Activated CD4-positive, alpha-beta memory T cell treated with anti-CD3 and anti-CD28 coated beads for 36 hours (primary cell): ENCODE results near the gene CAPN15. TPM values are rescaled to one million over a fixed set of nuclear protein-coding genes. Genes with fewer than 3 reads are reported as not detected.

Experiments used
- CTCF ChIA-PET: fragments of 350-600 bp; sonication (Branson Sonifier 250); formaldehyde crosslinking; loops from one replicate; lab custom pipeline; 2021; ENCODE audit warnings: antibody characterized with exemption, inconsistent platforms; lab: Charles Lee
- POLR2A ChIA-PET: fragments of 350-600 bp; sonication (Branson Sonifier 250); formaldehyde crosslinking; loops from one replicate; lab custom pipeline; 2021; ENCODE audit warnings: antibody characterized with exemption; lab: Charles Lee
- DNase-seq: peaks from one replicate; pipeline ENCODE4 v3.0.0-alpha.2; 2020
- H3K27ac Mint-ChIP-seq: one replicate; pipeline ENCODE4 v1.8.0; 2021; ENCODE audit warnings: mixed read lengths
- H3K27me3 Mint-ChIP-seq: one replicate; pipeline ENCODE4 v1.8.0; 2021; ENCODE audit warnings: mixed read lengths
- H3K36me3 Mint-ChIP-seq: one replicate; pipeline ENCODE4 v1.8.0; 2021; ENCODE audit warnings: mixed read lengths
- H3K4me1 Mint-ChIP-seq: one replicate; pipeline ENCODE4 v1.8.0; 2021; ENCODE audit warnings: low read depth, mixed read lengths
- H3K4me3 Mint-ChIP-seq: one replicate; pipeline ENCODE4 v1.8.0; 2021; ENCODE audit warnings: mild to moderate bottlenecking, mixed read lengths
- H3K9me3 Mint-ChIP-seq: one replicate; pipeline ENCODE4 v1.8.0; 2021; ENCODE audit warnings: mixed read lengths
- intact Hi-C: fragments of 100-400 bp; cut with micrococcal nuclease; formaldehyde crosslinking; loops from one replicate; pipeline ENCODE4 v1.15.1; 2023
- total RNA-seq, 2 experiments: library from RNA; stranded (reverse); gene quantifications; one replicate each; pipeline ENCODE4 v1.2.3, GENCODE V29; 2021

The CAPN15 gene
- total RNA-seq, 2 experiments from 2014 or later: 69.7 to 76.2 TPM

- no peak for DNase-seq
- Mint-ChIP-seq H3K4me1 (no peaks in the 10 kb centered on the region), H3K4me3 (no peak overlapping the region), H3K36me3 (no peaks in the 10 kb centered on the region), H3K27ac (no peak overlapping the region), H3K27me3 (no peaks in the 10 kb centered on the region), H3K9me3 (no peaks in the 10 kb centered on the region)
- POLR2A ChIA-PET: no interaction called here
- intact Hi-C loops: no loop called here
- CTCF ChIA-PET: no interaction called here
These were observed 17.3 kb upstream of the CAPN15 start for GRCh38 chr16:510066-510825.

GRCh38 chr16:512802-513201 lies 14.7 kb upstream of the CAPN15 start:
- intact Hi-C loops: no loop called here
- CTCF ChIA-PET: no interaction called here
- POLR2A ChIA-PET: no interaction called here
- no peaks in the 10 kb centered on the region for H3K4me1 Mint-ChIP-seq
- no peak overlapping the region for H3K27ac Mint-ChIP-seq
- no peaks in the 10 kb centered on the region for H3K36me3 Mint-ChIP-seq
- no peaks in the 10 kb centered on the region for H3K27me3 Mint-ChIP-seq
- no peak overlapping the region for H3K4me3 Mint-ChIP-seq
- no peak for DNase-seq
- H3K9me3 Mint-ChIP-seq: no peaks in the 10 kb centered on the region

DNA sequence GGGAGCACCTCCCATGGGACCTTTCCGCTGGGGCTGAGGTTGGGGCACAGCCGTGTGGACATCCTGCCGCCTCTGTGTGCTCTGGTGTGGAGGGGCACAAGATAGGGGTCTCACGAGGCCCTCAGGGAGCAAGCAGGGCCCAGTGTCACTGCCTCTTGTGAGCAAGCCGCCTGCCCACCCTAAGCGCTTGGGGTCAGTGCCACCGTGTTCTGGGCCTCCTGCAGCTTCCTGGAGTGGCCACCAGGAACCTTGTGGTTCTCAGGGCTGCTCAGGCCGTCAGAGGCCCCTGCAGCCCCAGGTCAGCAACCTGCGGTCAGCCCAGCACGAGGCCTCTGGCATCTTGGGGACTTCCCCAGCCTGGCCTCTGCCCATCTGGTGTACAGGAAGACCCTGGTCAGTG lies 13.6 kb upstream of the CAPN15 start:
- CTCF ChIA-PET: interaction anchor here (1.4 kb wide), 1 partner anchor 44 kb away, joined by 4 read pairs; no protein-coding TSS in a partner anchor
- Mint-ChIP-seq H3K9me3 (no peaks in the 10 kb centered on the region), H3K27me3 (no peaks in the 10 kb centered on the region), H3K4me3 (no peak overlapping the region), H3K4me1 (no peaks in the 10 kb centered on the region), H3K27ac (no peak overlapping the region), H3K36me3 (no peaks in the 10 kb centered on the region)
- POLR2A ChIA-PET: no interaction called here
- intact Hi-C loops: no loop called here
- DNase-seq: no peak

DNA sequence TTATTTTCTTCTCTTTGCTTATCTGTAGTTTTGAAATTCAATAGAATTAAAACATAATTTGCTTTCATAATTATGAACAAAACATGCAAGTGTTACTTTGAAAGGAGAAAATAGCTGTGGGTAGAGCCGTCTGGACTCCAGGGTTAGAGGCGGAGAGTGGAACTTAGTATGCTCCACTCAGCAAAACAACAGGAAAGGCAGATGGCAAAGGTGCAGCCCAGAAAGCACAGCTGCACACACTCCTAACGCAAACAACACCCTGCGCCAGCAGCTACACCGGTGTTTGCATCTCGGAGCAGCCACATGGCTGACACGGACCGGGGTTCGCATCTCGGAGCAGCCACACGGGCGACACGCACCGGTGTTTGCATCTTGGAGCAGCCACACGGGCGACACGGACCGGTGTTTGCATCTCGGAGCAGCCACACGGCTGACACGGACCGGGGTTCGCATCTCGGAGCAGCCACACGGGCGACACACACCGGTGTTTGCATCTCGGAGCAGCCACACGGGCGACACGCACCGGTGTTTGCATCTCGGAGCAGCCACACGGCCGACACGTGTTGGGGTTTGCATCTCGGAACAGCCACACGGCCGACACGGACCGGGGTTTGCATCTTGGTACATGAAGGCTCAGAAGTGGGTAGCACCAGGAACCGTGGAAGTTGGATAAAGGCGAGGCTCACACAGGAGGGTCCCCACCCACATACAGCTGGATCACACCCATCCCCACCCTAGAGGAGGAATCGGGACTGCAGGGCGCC lies 12.2 kb upstream of the CAPN15 start:
- Mint-ChIP-seq H3K27ac (no peak overlapping the region), H3K9me3 (no peaks in the 10 kb centered on the region), H3K4me3 (no peak overlapping the region), H3K27me3 (no peaks in the 10 kb centered on the region), H3K4me1 (no peaks in the 10 kb centered on the region), H3K36me3 (no peaks in the 10 kb centered on the region)
- DNase-seq: no peak
- CTCF ChIA-PET: interaction anchor here (0.6 to 1.4 kb wide), 2 partner anchors 27 to 45 kb away, joined by 3 to 4 read pairs; no protein-coding TSS in a partner anchor
- POLR2A ChIA-PET: interaction anchor here (1.4 kb wide), 1 partner anchor 76 kb away, joined by 3 read pairs; no protein-coding TSS in a partner anchor
- intact Hi-C loops: no loop called here

GRCh38 chr16:515939-516226 lies 11.6 kb upstream of the CAPN15 start:
- intact Hi-C loops: no loop called here

GRCh38 chr16:516301-516700 lies 11.2 kb upstream of the CAPN15 start:
- intact Hi-C loops: no loop called here
- ChIA-PET POLR2A (no interaction called here), CTCF (no interaction called here)

More at GRCh38 chr16:515939-516226, 11.6 kb upstream of the CAPN15 start:
- no peak overlapping the region for H3K4me3 Mint-ChIP-seq
- H3K27ac Mint-ChIP-seq: no peak overlapping the region
- POLR2A ChIA-PET: no interaction called here
- CTCF ChIA-PET: no interaction called here
- no peaks in the 10 kb centered on the region for H3K27me3 Mint-ChIP-seq
- DNase-seq: no peak
- H3K36me3 Mint-ChIP-seq: no peaks in the 10 kb centered on the region
- H3K9me3 Mint-ChIP-seq: no peaks in the 10 kb centered on the region
- no peaks in the 10 kb centered on the region for H3K4me1 Mint-ChIP-seq

GRCh38 chr16:518858-519257 lies 8.7 kb upstream of the CAPN15 start:
- intact Hi-C loops: no loop called here
- no peaks in the 10 kb centered on the region for H3K27me3 Mint-ChIP-seq
- H3K4me3 Mint-ChIP-seq: no peak overlapping the region
- no peak for DNase-seq
- POLR2A ChIA-PET: no interaction called here
- no peak overlapping the region for H3K27ac Mint-ChIP-seq
- CTCF ChIA-PET: interaction anchor here (1.4 kb wide), 1 partner anchor 453 kb away, joined by 3 read pairs; no protein-coding TSS in a partner anchor
- H3K36me3 Mint-ChIP-seq: no peaks in the 10 kb centered on the region
- H3K9me3 Mint-ChIP-seq: no peaks in the 10 kb centered on the region
- peaks cover 2% of the 10 kb centered on the region for H3K4me1 Mint-ChIP-seq

More at GRCh38 chr16:516301-516700, 11.2 kb upstream of the CAPN15 start:
- Mint-ChIP-seq H3K4me3 (no peak overlapping the region), H3K36me3 (no peaks in the 10 kb centered on the region), H3K9me3 (no peaks in the 10 kb centered on the region), H3K27ac (no peak overlapping the region), H3K4me1 (no peaks in the 10 kb centered on the region), H3K27me3 (no peaks in the 10 kb centered on the region)
- no peak for DNase-seq

DNA sequence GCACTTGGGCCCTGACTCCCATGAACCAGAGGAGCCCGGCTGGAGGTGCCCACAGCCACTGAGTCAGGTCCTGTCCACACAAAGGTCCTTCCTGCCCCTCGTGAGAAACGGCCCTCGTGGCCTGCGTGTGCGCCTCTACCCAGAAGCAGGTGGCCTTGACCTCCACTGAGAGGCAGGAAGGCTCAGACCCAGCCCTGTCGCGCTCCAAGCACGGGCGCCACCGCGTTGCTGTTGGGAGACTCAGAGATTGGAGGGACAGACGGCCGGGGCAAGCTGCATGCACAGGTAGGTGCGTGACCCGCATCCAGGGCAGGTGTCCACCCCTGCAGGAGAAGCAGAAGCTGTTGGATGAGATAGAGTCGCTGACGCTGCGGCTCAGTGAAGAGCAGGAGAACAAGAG lies 8.1 kb upstream of the CAPN15 start:
- peaks cover 8% of the 10 kb centered on the region for H3K4me1 Mint-ChIP-seq
- intact Hi-C loops: no loop called here
- H3K36me3 Mint-ChIP-seq: no peaks in the 10 kb centered on the region
- no peak overlapping the region for H3K4me3 Mint-ChIP-seq
- POLR2A ChIA-PET: no interaction called here
- H3K27ac Mint-ChIP-seq: no peak overlapping the region
- no peak for DNase-seq
- CTCF ChIA-PET: interaction anchor here (1.4 kb wide), 1 partner anchor 454 kb away, joined by 3 read pairs; no protein-coding TSS in a partner anchor
- H3K27me3 Mint-ChIP-seq: no peaks in the 10 kb centered on the region
- H3K9me3 Mint-ChIP-seq: no peaks in the 10 kb centered on the region

DNA sequence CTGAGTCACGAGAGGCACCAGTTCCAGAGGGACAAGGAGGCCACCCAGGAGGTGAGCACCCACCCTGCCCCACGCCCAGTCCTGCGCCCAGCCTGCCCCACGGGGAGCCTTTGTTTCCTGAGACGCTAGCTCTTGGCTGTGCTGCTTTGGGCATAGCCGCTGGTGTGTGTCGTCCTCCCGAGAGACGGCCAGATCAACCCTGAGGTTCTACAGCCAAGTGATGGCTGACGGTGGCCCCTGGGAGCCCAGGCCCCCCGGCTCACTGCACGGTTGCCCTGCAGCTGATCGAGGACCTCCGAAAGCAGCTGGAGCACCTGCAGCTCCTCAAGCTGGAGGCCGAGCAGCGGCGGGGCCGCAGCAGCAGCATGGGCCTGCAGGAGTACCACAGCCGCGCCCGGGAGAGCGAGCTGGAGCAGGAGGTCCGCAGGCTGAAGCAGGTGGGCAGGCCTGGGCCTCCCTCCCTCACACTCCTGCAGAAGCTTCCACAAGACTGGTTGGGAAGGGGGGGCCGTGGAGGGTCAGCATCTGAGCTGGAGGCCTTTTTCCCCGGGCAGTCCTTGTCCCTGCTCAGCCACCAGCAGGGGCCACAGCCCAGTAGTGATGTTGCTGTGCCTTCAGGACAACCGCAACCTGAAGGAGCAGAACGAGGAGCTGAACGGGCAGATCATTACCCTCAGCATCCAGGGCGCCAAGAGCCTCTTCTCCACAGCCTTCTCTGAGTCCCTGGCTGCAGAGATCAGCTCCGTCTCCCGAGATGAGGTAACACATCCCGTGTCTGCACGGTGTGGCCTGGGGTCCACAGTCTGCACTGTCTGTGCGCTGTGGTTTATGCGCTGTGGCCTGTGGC lies 7.4 kb upstream of the CAPN15 start:
- Mint-ChIP-seq H3K4me1 (peaks cover 12% of the 10 kb centered on the region), H3K4me3 (no peak overlapping the region), H3K27ac (no peak overlapping the region), H3K9me3 (no peaks in the 10 kb centered on the region), H3K36me3 (no peaks in the 10 kb centered on the region), H3K27me3 (no peaks in the 10 kb centered on the region)
- ChIA-PET CTCF (interaction anchor here (1.4 kb wide), 1 partner anchor 455 kb away, joined by 3 read pairs; no protein-coding TSS in a partner anchor), POLR2A (no interaction called here)
- DNase-seq: no peak
- intact Hi-C loops: no loop called here

- DNase-seq: no peak
- no peaks in the 10 kb centered on the region for H3K27me3 Mint-ChIP-seq
- H3K27ac Mint-ChIP-seq: no peak overlapping the region
- CTCF ChIA-PET: no interaction called here
- intact Hi-C loops: no loop called here
- H3K4me1 Mint-ChIP-seq: peaks cover 19% of the 10 kb centered on the region
- no peak overlapping the region for H3K4me3 Mint-ChIP-seq
- no peaks in the 10 kb centered on the region for H3K9me3 Mint-ChIP-seq
- POLR2A ChIA-PET: no interaction called here
- H3K36me3 Mint-ChIP-seq: peaks cover 3% of the 10 kb centered on the region
These were observed 6.7 kb upstream of the CAPN15 start for GRCh38 chr16:520847-521246.

DNA sequence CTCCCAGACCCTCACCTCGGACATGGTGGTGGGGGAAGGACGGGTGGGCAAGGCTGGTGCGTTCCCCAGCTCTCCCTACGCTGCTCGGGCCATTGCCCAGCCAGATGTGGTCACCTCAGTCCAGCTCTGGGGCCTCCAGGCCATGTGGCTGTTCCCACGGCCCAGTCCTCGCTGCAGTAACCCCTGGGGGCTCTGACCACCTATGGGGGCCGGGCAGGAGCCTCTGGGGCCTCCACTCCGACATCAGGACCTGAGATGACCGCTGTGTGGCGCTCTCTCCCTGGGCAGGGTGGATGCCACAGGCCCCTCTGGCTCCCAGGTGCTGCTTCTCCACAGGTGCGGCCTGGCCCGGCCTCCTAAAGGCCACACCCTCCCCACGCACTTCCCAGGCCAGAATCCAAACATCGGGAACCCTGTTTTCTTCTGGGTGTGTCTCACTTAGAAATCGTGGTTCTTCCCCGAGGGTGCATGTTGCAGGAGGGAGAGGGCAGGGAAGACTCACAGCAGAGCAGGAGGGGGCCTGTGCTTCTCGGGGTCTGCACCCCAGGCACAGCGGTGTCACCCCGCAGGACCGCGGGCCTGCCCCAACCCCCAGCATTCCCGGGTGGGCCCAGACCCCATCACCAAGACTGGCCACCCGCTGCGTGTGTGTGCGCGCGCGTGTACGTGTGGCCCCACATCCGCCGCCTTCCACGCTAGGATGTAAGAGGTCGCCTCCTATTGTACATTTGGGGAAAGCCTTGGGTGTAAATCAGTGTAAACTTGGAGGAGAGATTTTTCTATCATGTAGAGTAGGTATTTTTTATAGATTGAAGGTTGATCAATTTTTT lies 5.9 kb upstream of the CAPN15 start:
- no peak overlapping the region for H3K27ac Mint-ChIP-seq
- CTCF ChIA-PET: no interaction called here

More for the DNA sequence above, 5.9 kb upstream of the CAPN15 start:
- intact Hi-C loops: no loop called here
- H3K4me3 Mint-ChIP-seq: no peak overlapping the region
- peaks cover 3% of the 10 kb centered on the region for H3K36me3 Mint-ChIP-seq
- no peaks in the 10 kb centered on the region for H3K27me3 Mint-ChIP-seq
- no peak for DNase-seq
- H3K9me3 Mint-ChIP-seq: no peaks in the 10 kb centered on the region
- POLR2A ChIA-PET: no interaction called here
- peaks cover 23% of the 10 kb centered on the region for H3K4me1 Mint-ChIP-seq
